Measurements from ENCODE around the gene ASB10. TPM values are rescaled to one million over a fixed set of nuclear protein-coding genes. Genes with fewer than 3 reads are reported as not detected.

Gene ASB10
- total RNA-seq, 6 donors from 2014 or later, result not detected

- ATAC-seq (ENCODE audit: low FRiP score in 2 of 2) (no peak), DNase-seq (no peak)
- WGBS, 2 donors, result 72 to 79% methylated on average over 4 to 12 of the region's 12 CpGs
- H3K9me3 ChIP-seq, result no peaks in the 10 kb centered on the region
- no peak for TF ChIP-seq CTCF (IDR thresholded peaks at IDR 0.05)
- no peak for TF ChIP-seq POLR2A (IDR thresholded peaks at IDR 0.05)
- TF ChIP-seq POLR2AphosphoS5 (IDR thresholded peaks at IDR 0.05), result no peak
- no peak for TF ChIP-seq EP300 (IDR thresholded peaks at IDR 0.05)
- H3K36me3 ChIP-seq, result no peaks in the 10 kb centered on the region
- H3K4me1 ChIP-seq, result no peaks in the 10 kb centered on the region
- no peak overlapping the region for H3K4me3 ChIP-seq
- H3K27me3 ChIP-seq, result no peaks in the 10 kb centered on the region
- H3K27ac ChIP-seq, result no peak overlapping the region
Measured at GRCh38 chr7:151191544-151191943, 4.5 kb upstream of the ASB10 start.

- no peaks in the 10 kb centered on the region for H3K27me3 ChIP-seq
- no peak overlapping the region for H3K27ac ChIP-seq
- H3K4me1 ChIP-seq, result no peaks in the 10 kb centered on the region
- TF ChIP-seq POLR2A (IDR thresholded peaks at IDR 0.05) (no peak), EP300 (IDR thresholded peaks at IDR 0.05) (no peak), CTCF (IDR thresholded peaks at IDR 0.05) (no peak), POLR2AphosphoS5 (IDR thresholded peaks at IDR 0.05) (no peak)
- ATAC-seq (ENCODE audit: low FRiP score in 2 of 2), result no peak
- no peaks in the 10 kb centered on the region for H3K36me3 ChIP-seq
- no peak for DNase-seq
- WGBS, 2 donors, result 71 to 76% methylated on average over 4 of the region's 4 CpGs
- H3K9me3 ChIP-seq, result no peaks in the 10 kb centered on the region
- no peak overlapping the region for H3K4me3 ChIP-seq
Measured at GRCh38 chr7:151189038-151189437, 2.0 kb upstream of the ASB10 start.

- Histone ChIP-seq H3K4me3 (no peak overlapping the region), H3K4me1 (no peaks in the 10 kb centered on the region), H3K9me3 (no peaks in the 10 kb centered on the region), H3K27me3 (no peaks in the 10 kb centered on the region), H3K36me3 (no peaks in the 10 kb centered on the region), H3K27ac (no peak overlapping the region)
- WGBS, 2 donors, result 56 to 65% methylated on average over 4 to 5 of the region's 5 CpGs
- TF ChIP-seq EP300 (IDR thresholded peaks at IDR 0.05) (no peak), POLR2A (IDR thresholded peaks at IDR 0.05) (no peak), CTCF (IDR thresholded peaks at IDR 0.05) (no peak), POLR2AphosphoS5 (IDR thresholded peaks at IDR 0.05) (no peak)
- ATAC-seq (ENCODE audit: low FRiP score in 2 of 2), result no peak
- DNase-seq, result no peak
Measured at GRCh38 chr7:151188252-151188542, 1.1 kb upstream of the ASB10 start.

- WGBS, 2 donors, result 65 to 87% methylated on average over 11 to 22 of the region's 22 CpGs
- TF ChIP-seq POLR2A (IDR thresholded peaks at IDR 0.05), result no peak
- TF ChIP-seq CTCF (IDR thresholded peaks at IDR 0.05), result no peak
- TF ChIP-seq EP300 (IDR thresholded peaks at IDR 0.05), result no peak
- TF ChIP-seq POLR2AphosphoS5 (IDR thresholded peaks at IDR 0.05), result no peak
- Histone ChIP-seq H3K9me3 (no peaks in the 10 kb centered on the region), H3K4me3 (no peak overlapping the region), H3K27ac (no peak overlapping the region), H3K4me1 (no peaks in the 10 kb centered on the region), H3K27me3 (no peaks in the 10 kb centered on the region), H3K36me3 (no peaks in the 10 kb centered on the region)
- DNase-seq, result peak in 1 of 2 donors; percentile 66
- ATAC-seq (ENCODE audit: low FRiP score in 2 of 2), result no peak
Measured at GRCh38 chr7:151187409-151188251, 580 bp upstream of the ASB10 start.
